ENCODE measurements around the gene MTRF1. TPM values are rescaled to one million over a fixed set of nuclear protein-coding genes. Genes with fewer than 3 reads are reported as not detected.

MTRF1 gene
- total and polyA plus RNA-seq, 12 donors = 6.6 to 18.7 (median 10.3) TPM

DNA sequence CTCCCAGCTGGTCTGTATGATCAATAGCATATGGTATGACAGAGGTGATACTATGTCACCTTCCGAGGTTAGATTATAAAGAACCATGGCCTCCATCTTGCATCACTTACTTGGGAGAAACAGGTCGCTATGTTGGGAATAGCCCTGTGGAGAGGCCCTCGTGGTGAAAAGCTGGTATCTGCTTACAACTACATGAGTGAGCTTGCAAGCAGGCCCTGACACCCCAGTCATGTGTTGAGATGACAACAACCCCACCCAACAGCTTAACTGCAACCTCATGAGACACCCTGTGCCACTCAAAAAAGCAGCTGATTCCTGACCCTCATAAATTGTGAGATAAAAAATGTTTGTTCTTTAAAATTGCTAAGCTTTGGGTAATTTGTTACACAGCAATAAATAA is 18.8 kb downstream of the MTRF1 start:
- ATAC-seq = no peak
- DNase-seq = no peak
- 71 to 78% methylated on average over 3 of the region's 3 CpGs for WGBS, 2 donors
- no peak overlapping the region for H3K4me3 ChIP-seq
- H3K9me3 ChIP-seq = no peaks in the 10 kb centered on the region
- H3K4me1 ChIP-seq = peaks cover 0 to 5% (median 0%) of the 10 kb centered on the region in 9 donors
- H3K36me3 ChIP-seq = peaks cover 0 to 36% (median 0%) of the 10 kb centered on the region in 9 donors
- H3K27ac ChIP-seq = no peak overlapping the region
- intact Hi-C loops (cut with DNase I) = no loop called here
- no peaks in the 10 kb centered on the region for H3K27me3 ChIP-seq
- no peak for TF ChIP-seq CTCF (IDR thresholded peaks at IDR 0.05)

DNA sequence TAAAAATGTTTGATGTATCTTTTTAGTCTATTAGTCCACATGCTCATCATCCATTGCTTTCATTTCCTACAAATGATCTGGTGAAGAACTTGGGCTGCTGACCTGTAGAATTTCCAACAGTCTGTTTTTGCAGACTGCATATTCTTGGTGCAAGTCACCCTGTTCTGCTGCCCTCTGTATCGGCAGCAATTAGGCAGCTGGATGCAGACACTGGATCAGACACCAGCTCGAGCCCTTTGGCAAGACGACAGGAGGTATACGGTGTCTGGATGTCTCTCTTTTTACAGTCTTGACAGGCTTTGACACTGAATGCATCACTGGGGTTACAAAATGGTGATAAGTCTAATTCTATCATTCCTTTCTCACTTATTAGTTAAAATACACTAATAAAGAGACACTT is 21.8 kb downstream of the MTRF1 start:
- TF ChIP-seq CTCF (IDR thresholded peaks at IDR 0.05) = no peak
- intact Hi-C loops (cut with DNase I) = no loop called here
- no peak for DNase-seq
- peaks cover 0 to 36% (median 7%) of the 10 kb centered on the region in 9 donors for H3K36me3 ChIP-seq
- no peaks in the 10 kb centered on the region for H3K27me3 ChIP-seq
- no peak overlapping the region for H3K27ac ChIP-seq
- no peak overlapping the region for H3K4me3 ChIP-seq
- no peak for ATAC-seq
- H3K9me3 ChIP-seq = no peaks in the 10 kb centered on the region
- 76 to 80% methylated on average over 4 of the region's 4 CpGs for WGBS, 2 donors
- no peaks in the 10 kb centered on the region for H3K4me1 ChIP-seq

DNA sequence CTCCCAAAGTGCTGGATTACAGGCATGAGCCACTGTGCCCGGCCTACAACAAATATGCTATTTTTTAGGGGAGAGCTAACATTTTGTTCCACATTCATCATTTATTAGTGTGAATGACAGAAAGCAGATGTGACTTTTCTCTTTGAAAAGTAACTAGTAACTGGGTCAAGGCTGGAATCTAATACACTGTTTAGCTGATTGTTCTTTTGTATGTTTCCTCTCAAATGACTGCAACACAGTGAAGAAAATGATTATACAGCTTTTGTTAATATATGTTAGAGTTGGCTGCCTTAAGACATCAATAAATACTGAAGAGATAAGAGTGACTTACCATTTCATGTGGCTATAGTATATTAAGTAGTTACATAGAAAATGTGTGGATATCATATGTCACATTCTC is 27.0 kb downstream of the MTRF1 start:
- no peak for ATAC-seq
- TF ChIP-seq CTCF (IDR thresholded peaks at IDR 0.05) = no peak
- Histone ChIP-seq H3K4me1 (no peaks in the 10 kb centered on the region), H3K9me3 (peaks cover 0 to 5% (median 0%) of the 10 kb centered on the region in 11 donors), H3K4me3 (no peak overlapping the region), H3K27ac (no peak overlapping the region), H3K27me3 (no peaks in the 10 kb centered on the region), H3K36me3 (peaks cover 0 to 70% (median 7%) of the 10 kb centered on the region in 9 donors)
- no peak for DNase-seq
- intact Hi-C loops (cut with DNase I) = no loop called here
- WGBS, 2 donors = 76 to 90% methylated on average over 1 of the region's 1 CpG

GRCh38 chr13:41232578-41233480 is 30.5 kb downstream of the MTRF1 start:
- DNase-seq (no peak), ATAC-seq (no peak)
- Histone ChIP-seq H3K4me3 (no peak overlapping the region), H3K36me3 (peaks cover 0 to 64% (median 6%) of the 10 kb centered on the region in 9 donors), H3K27ac (no peak overlapping the region), H3K27me3 (no peaks in the 10 kb centered on the region), H3K9me3 (peaks cover 0 to 5% (median 0%) of the 10 kb centered on the region in 11 donors), H3K4me1 (no peaks in the 10 kb centered on the region)
- 89 to 91% methylated on average over 4 of the region's 4 CpGs for WGBS, 2 donors
- TF ChIP-seq CTCF (IDR thresholded peaks at IDR 0.05) = no peak
- intact Hi-C loops (cut with DNase I) = no loop called here
